Measurements from ENCODE around the gene NOP14. TPM values are rescaled to one million over a fixed set of nuclear protein-coding genes. Genes with fewer than 3 reads are reported as not detected.

The NOP14 gene
- total and polyA plus RNA-seq, 2 donors (not counting 3 experiments of a cell fraction or from before 2014, with no cell fraction given): 9.5 to 45.2 TPM

DNA sequence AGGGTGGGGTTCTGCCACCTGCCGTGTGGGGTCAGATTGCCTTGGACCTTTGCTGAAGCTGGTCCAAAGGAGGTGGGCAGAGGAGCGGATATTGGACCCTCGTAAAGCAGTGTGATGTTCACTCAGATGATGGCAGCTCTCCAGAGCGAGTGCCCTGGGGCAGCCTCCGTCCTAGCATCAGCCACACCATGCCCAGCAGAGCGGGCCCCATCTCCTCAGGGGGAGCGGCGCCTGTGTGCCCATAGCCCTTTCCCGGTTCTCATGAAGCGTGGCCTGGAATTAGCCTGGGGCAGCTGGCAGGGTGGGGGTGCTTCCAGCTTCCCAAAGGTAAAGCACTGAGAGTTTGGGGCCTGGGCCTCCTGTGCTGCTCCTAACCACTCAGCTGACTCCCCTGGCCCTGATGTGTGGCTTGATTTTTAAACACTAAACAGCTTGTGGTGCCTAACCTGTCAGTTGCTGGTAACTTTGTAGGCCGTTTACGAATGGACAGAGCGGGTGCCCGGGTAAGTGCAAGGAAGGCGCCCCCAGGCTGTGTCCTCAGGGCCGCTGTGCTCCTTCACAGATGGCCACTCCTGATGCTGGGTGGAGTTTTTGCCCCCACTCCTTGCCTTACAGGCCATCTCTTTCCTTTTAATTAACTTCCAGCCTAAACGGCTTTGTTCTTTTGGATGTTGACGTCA, 36.0 kb downstream of the NOP14 start:
- peaks cover 9 to 61% of the 10 kb centered on the region in 2 experiments for H3K36me3 ChIP-seq (ENCODE audit: control insufficient read depth in 2 of 2, extremely low read depth in 1 of 2, insufficient read depth in 2 of 2, low read length in 2 of 2)
- H3K27ac ChIP-seq (ENCODE audit: insufficient read depth, low read depth, low read length): no peak overlapping the region
- H2AFZ ChIP-seq (ENCODE audit: low read depth, low read length): no peak overlapping the region
- H3K9me1 ChIP-seq (replicated peaks; ENCODE audit: control insufficient read depth, extremely low read depth, insufficient read depth, low read length): no peaks in the 10 kb centered on the region
- BruUV-seq (replicated peaks): no TSS peak
- H4K20me1 ChIP-seq (replicated peaks; ENCODE audit: control insufficient read depth, extremely low read depth, insufficient read depth, low read length): no peaks in the 10 kb centered on the region
- H3K79me2 ChIP-seq (ENCODE audit: control insufficient read depth, insufficient read depth, low read length): peaks cover 2% of the 10 kb centered on the region
- intact Hi-C loops (cut with micrococcal nuclease) (no loop called here), dilution Hi-C loops (cut with MboI; ENCODE audit: extremely low pct_ligation_motif_present, low sequenced_read_pairs) (no loop called here)
- peaks cover 10% of the 10 kb centered on the region for H3K4me1 ChIP-seq (ENCODE audit: control insufficient read depth, extremely low read depth, insufficient read depth, low read length)
- no peak overlapping the region for H3K4me3 ChIP-seq (replicated peaks in 1 of 3; ENCODE audit: insufficient read depth in 1 of 3, low read depth in 1 of 3, low read length in 3 of 3)
- FAIRE-seq: no peak
- no peak overlapping the region for H3K9ac ChIP-seq (replicated peaks; ENCODE audit: extremely low read depth, insufficient read depth, low read length)
- TF ChIP-seq, protein P1, sequence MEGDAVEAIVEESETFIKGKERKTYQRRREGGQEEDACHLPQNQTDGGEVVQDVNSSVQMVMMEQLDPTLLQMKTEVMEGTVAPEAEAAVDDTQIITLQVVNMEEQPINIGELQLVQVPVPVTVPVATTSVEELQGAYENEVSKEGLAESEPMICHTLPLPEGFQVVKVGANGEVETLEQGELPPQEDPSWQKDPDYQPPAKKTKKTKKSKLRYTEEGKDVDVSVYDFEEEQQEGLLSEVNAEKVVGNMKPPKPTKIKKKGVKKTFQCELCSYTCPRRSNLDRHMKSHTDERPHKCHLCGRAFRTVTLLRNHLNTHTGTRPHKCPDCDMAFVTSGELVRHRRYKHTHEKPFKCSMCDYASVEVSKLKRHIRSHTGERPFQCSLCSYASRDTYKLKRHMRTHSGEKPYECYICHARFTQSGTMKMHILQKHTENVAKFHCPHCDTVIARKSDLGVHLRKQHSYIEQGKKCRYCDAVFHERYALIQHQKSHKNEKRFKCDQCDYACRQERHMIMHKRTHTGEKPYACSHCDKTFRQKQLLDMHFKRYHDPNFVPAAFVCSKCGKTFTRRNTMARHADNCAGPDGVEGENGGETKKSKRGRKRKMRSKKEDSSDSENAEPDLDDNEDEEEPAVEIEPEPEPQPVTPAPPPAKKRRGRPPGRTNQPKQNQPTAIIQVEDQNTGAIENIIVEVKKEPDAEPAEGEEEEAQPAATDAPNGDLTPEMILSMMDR (IDR thresholded peaks at IDR 0.05; ENCODE audit: extremely low read depth in 1 of 2, insufficient read depth in 1 of 2, low read depth in 1 of 2, low read length in 2 of 2): no peak
- TF ChIP-seq, protein P2, sequence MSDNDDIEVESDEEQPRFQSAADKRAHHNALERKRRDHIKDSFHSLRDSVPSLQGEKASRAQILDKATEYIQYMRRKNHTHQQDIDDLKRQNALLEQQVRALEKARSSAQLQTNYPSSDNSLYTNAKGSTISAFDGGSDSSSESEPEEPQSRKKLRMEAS (IDR thresholded peaks at IDR 0.05; ENCODE audit: insufficient read depth, insufficient read length): no peak
- TF ChIP-seq POLR2AphosphoS5 (IDR thresholded peaks at IDR 0.05; ENCODE audit: insufficient read depth, low read depth, low read length): no peak
- no peak for TF ChIP-seq FOS (IDR thresholded peaks at IDR 0.05; ENCODE audit: borderline replicate concordance, insufficient read depth, low read length)
- TF ChIP-seq GATA2 (IDR thresholded peaks at IDR 0.05; ENCODE audit: insufficient read depth, insufficient read length, low read depth, low read length): no peak
- no peak for TF ChIP-seq MYC (IDR thresholded peaks at IDR 0.05; ENCODE audit: low read depth, low read length)
- no peak for TF ChIP-seq POLR2A (IDR thresholded peaks at IDR 0.05; ENCODE audit: low read depth, low read length)
- no peak for TF ChIP-seq EZH2 (IDR thresholded peaks at IDR 0.05; ENCODE audit: borderline replicate concordance, low read depth, low read length, severe bottlenecking)
- TF ChIP-seq JUN (IDR thresholded peaks at IDR 0.05; ENCODE audit: borderline replicate concordance, insufficient read depth, insufficient read length, low read depth): no peak
- CTCF ChIA-PET: interaction anchor here (1.6 kb wide), 1 partner anchor 13 kb away, joined by 5 read pairs; no protein-coding TSS in a partner anchor
- H3K9me3 ChIP-seq (replicated peaks; ENCODE audit: control insufficient read depth, insufficient read depth, low read length): no peaks in the 10 kb centered on the region
- H3K4me2 ChIP-seq (ENCODE audit: insufficient read depth, low read length): no peak overlapping the region
- no peaks in the 10 kb centered on the region for H3K27me3 ChIP-seq (ENCODE audit: control insufficient read depth in 2 of 2, insufficient read depth in 2 of 2, low read length in 2 of 2)
- POLR2A ChIA-PET: no interaction called here
- no peak for DNase-seq (ENCODE audit: low read depth, low spot score)

All from endothelial cell of umbilical vein (primary cell).